ENCODE measurements around the gene GDNF.
"Not testable (repeated sequence)": the region's sequence is repeated elsewhere in the genome, so short reads cannot be mapped to it uniquely, and the experiment has no call there.

GDNF gene

DNA sequence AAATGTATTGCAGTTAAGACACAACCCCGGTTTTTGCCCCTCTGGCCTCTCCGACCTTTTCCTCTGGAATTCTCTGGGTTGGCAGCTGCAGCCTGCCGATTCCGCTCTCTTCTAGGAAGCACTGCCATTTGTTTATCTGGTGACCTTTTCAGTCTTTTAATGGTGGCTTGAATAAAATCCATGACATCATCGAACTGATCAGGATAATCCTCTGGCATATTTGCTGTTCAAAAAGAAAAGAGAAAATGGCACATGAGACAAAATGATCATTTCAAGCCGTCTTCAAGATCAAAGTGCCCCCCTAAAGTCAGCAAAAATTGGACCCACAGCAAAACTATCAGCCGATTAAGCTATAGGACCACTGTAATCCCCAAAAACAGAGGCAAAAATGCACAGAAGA is 23.9 kb downstream of the GDNF start:
- no peak for DNase-seq

DNA sequence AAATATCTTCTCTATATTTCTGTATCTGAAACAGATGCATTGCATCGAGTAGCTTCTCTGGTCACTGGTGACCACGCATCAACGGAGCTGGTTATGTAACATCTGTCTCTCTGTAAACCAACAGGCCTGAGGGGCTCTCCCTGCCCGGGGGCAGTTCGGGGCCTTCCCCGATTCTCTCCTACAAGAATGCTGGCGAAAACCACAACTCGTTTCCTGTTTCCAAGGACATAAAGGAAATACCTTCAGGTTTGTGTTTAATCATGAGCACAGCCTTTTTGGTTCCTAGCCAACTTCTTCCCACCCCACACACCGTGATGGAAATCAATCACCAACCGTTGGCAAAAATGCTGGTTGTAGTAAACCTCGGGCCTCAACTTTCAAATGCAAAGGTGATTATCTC is 25.1 kb downstream of the GDNF start:
- no peak for DNase-seq

DNA sequence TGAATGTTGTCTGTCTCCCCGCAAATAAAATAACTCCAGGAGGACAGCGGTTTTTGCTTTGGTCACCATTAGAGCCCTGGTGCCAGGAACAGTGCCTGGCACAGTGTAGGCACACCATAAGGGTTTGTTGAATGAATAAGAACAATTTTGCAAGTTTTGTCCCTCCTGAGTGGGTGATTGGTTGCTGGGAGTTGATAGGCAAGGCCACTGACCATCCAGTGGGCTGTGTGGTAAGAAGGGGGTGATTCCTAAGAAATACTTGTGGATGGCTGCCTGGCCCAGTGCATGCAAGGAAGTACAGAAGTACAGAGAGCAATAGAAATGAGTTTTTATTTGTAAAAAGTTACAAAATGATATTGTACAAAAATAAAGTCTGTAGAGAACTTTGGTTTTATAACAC is 27.5 kb downstream of the GDNF start:
- no peak for DNase-seq

DNA sequence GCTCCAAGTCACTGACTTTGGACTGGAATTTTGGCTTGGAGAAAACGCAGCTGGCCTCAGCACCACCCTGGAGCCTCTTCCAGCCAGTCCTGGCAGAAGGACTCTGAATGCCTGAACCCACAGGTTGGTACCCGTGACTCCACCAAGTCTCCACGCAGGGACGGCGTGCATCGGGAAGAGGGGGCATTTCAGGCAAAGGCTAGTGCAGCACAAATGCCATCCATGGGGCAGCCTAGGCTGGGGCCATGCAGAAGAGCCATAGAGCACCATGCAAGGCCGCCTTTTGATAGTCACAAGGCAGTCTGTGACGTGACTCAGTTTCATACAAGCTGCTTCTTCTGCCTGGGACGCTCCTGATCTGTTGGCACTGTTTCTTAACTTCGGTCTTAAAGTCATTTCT is 28.0 kb downstream of the GDNF start:
- no peak for DNase-seq

DNA sequence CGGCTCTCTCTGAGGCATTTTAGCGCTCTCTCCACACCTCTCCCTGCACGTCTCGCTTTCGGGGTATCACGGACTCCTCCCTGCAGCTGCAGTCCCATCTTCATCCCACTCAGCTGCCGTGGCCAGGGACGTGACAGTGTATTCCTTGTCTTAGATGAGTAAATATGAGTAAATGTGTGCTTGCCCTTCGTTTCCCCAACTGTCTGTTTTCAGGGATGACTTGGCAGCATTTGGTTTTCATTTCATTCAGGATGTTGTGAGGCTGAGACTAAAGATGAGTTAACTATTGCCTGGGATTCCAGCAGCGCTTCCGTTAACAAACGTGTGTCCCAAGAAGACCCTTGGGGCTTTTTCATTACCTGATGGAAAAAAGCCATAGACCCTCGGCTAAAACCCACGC is 29.5 kb downstream of the GDNF start:
- DNase-seq: no peak

DNA sequence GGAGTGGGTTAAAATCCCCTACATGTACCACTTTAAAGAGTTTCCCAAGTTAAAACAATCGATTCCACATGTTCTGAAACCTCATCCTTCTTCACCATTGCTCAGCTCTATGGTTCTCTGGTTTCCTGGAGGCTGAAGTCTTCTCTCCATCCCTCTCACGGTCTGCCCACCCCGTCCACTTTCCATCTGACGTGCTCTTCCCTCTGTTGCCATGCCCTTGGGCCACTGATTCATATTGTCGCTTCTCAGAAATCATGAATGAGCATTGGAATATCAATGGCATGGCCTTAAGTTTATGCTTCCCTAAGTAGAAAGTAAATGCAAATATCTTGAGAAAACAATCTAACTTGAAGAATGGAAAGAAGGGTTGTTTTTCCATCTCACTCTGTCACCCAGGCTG is 30.9 kb downstream of the GDNF start:
- no peak for DNase-seq

DNA sequence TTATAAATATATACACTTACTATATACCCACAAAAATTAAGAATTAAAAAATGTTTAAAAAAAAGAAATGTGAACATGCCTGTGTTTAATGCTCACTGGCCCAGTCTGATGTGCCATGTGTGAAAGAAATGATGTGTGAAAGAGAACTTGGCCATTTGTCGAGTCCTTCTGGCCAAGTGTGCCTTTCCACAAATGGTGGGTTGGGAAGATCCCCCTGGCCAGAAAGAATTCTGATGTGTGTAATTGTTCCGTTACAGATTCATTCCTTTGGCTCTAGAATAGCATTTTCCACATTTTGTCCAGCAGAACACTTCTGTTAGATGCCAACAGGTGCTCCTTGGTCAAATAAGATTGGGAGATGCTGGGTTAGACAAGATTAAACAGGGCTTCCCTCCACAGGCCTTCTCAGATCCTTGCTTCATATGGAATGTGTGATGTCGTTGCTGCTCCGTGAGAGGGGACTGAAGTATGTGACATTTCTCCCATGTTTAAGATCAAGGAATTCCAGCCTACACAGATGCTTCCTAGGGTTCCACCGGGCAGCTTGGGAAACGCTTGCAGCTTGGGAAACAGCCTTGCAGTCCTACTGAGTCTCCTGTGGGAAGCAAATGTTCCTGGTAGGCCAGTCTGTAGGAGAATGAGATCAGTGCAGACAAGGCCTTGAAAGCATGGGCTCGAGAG is 32.1 kb downstream of the GDNF start:
- no peak for DNase-seq

DNA sequence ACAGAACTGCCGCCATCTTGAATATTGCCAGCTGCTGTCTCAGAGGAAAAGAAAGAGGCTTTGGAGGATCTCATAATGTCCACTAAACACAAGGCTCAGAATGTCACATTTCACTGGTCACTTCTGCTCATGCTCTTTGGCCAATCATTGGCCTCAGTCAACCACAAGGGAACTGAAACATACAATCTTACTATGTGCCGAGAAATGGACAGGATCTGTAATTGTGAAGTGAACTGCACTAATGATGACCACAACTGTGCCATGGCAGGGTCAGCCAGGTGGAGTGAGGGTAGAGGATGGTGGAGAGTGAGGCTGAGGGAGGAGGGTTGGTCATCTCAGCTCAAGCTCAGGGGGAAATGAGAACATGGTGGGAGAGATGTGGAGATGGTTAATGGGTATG is 32.8 kb downstream of the GDNF start:
- no peak for DNase-seq

DNA sequence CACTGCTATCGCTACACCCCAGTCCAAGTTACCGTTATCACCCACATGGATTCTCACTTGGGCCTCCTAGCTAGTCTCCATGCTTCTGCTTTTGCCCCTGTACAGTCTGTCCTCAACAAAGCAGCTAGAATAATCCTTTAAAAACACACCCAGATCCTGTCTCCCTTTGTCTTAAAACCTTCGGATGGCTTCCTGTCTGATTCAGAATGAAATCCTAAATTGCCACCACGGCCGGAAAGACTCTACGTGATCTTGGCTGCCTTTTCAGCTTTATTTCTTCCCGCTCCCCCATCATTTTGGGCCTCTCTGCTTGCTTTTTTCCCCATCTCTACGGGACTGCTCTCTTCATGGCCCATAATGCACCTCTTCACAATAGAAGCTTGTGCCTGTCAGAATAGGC is 33.4 kb downstream of the GDNF start:
- no peak for DNase-seq

DNA sequence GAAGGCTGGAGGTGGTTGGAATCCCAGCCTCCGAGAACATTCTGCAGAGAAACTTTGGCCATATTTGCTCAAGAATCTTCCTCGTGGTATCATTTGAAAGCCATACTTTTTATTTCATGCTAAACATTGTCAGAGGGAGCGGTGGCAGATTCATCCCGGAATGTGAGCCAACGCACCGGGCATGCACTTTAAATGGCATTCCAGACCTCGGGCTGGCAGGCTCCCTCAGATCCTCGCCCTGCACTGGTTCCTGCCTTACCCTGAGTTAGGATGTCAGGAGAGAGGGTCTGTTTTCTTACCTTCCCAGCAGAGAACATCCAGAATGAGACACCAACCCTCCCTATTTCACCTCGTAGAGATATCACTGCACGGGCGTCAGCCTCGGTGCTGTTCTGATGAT is 33.8 kb downstream of the GDNF start:
- DNase-seq: no peak

DNA sequence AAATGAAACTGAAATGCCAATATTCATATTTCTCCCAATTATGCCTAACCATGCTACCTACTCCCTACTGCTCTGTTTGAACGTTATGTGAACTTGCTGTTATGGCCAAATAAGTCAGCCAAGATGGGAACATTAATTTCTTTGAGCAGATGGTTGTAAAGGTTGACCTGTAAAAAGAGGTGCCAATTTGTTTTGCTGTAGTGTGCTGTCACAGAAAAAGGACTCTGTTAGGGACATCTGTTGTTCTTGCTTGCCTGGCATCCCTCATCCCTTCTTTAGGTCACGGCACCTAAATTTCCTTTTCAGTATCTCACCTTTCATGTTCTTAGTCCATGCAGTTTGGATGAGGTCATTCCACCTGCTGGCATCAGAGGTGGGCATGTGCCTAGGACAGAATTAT is 35.4 kb downstream of the GDNF start:
- no peak for DNase-seq

DNA sequence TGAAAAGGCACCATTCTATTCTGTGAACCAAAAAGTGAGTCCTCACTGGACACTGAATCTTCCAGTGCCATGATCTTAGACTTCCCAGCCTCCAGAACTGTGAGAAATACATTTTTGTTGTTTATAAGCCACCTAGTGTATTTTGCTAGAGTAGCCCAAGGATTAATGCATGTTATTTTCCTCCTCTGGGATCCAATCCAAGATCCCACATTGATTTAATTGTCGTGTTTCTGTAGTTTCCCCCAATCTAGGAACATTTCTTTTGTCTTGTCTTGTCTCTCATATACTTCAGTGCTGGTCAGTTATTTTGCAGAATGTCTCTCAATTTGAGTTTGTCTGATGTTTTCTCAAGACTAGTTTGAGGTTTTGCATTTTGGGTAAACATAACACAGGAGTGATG is 36.4 kb downstream of the GDNF start:
- no peak for DNase-seq

DNA sequence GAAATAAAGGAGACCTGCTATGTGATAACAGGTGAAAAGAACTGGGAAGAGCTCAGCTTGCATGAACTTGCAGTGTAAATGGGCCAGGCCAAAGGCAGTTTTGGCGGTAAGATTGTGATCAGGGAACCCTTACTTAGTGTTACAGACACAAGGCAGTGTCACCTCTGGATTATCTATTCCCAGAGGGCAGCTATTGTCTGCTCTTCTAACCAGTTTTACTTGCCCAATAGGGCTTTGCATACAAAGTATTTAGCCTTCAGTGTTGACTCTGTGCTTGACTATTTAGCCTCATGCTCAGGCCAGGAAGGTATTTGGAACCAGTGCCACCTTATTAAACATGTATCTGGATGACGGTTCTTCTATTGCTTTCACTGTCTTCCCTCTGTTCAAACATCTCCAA is 38.3 kb downstream of the GDNF start:
- no peak for DNase-seq

DNA sequence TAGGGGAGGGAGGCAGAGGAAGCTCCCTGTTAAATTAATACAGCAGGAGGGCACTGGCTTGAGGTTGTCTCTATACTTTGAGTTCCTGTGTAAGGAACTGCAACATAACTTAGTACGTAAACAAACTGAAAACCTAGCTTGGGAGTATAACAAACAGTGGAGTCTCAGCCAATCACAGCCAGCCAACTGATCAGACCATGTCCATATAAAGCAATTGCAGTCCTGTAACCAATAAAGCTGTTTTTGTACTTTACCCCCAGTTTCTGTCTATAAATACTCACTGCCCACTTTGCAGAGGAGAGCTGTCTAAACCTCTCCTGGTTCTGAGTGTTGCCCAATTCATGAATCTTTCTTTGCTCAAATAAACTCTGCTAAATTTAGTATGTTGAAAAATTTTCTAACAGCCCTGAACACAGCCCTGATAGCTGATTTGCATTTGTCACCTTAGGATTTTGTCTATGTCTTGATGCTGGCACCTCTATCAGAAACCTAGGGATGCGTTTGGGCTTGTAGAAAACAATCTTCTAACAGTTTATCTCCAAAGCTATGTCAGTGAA is 39.9 kb downstream of the GDNF start:
- DNase-seq: no peak

DNA sequence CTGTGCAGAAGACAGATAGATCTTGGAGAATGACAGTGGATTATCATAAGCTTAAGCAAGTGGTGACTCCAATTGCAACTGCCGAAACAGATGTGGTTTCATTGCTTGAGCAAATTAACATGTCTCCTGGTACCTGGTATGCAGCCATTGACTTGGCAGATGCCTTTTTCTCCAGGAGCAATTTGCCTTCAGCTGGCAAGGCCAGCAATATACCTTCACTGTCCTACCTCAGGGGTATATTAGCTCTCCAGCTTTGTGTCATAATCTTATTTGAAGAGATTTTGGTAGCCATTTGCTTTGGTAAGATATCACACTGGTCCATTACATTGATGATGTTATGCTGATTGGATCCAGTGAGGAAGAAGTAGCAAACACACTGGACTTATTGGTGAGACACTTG is 43.4 kb downstream of the GDNF start:
- DNase-seq: not testable (repeated sequence)

DNA sequence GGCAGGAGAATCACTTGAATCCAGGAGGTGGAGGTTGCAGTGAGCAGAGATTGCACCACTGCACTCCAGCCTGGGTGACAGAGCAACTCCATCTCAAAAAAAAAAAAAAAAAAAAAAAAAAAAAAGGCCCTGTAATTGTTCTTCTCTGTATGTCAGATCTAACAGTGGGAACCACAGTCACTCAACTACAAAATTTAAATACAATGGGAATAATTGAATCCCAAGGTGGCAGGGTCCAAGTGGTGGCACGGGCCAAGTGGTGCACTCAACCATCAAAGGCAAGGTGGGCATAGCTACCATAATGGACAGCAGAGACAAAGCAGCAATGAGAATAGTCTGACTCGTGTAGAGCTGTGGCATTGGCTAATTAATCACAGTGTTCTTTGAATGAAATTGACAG is 44.5 kb downstream of the GDNF start:
- not testable (repeated sequence) for DNase-seq

DNA sequence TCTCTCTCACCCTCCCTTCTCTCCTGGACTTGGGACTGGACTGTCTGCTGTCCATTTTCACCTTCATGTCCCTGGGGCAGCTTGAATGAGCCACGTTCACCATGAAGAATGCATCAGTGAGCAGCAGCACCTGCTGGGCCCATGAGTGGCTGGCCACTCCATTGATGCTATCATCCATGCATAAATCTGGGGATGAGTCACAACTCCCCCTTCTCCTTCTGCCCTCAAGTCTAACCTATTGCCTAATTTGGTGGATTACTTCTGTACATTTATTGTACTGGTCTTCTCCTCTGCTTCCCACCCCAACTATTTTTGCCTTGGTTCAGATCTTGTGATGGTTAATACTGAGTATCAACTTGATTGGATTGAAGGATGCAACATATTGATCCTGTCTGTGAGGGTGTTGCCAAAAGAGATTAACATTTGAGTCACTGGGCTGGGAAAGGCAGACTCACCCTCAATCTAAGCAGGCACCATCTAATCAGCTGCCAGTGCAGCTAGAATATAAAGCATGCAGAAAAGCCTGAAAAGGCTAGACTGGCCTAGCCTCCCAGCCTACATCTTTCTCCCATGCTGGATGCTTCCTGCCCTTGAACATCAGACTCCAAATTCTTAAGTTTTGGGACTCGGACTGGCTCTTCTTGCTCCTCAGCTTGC is 46.7 kb downstream of the GDNF start:
- no peak for DNase-seq

DNA sequence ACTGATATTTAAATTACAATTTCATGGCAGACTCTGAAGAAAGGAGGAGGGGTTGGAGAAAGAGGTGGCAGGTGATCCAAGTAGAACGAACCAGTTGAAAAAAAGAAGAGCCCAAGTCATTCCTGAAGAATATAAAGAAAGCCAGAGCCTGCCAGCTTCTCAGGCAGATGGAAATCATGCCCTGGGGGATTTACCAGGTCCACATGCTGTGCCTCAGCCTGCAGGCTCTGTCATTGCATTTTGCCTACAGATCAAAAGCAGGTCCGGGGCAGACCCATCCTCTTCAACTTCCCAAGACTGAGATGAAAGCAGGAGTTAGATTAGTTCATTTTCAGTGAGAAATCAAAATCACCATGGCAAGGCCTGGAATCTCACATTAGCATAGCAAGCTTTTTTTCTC is 48.5 kb downstream of the GDNF start:
- no peak for DNase-seq

DNA sequence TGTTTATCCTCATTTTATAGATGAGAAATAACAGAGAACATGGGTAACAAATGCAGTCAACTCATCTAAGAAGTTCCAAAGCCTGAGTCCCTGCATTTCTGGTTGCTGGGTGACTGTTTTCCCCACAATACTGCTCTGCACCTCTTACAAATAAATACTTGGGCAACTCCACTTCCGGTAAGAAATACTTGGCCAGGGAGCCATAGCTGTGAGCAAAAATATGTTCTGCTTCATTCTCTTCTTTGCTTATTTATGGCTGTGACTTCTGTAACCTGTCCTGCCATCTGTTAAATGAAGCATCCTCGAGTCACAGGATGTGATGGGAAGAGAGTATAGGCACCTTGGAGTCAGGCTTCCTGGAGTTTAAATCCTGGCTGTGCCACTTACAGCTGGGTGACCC is 49.9 kb downstream of the GDNF start:
- DNase-seq: no peak

DNA sequence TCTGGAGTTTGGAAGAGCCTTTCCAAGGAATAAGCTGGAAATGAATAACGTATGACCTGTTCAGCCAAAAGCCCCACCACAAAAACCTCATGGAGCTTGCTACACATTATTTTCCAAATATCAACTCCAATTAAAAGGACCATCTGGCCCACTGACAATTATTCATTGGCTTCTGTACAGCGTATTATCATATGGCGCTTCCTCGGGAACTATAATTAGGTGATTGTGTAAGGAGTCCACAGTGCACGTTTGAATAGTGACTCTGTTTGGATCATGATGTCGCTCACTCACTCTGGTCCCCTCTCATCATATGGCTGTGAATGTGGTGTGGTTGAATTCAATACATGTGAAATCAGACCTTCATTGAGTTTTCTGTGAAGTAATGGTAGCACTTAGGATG is 52.1 kb downstream of the GDNF start:
- DNase-seq: no peak

DNA sequence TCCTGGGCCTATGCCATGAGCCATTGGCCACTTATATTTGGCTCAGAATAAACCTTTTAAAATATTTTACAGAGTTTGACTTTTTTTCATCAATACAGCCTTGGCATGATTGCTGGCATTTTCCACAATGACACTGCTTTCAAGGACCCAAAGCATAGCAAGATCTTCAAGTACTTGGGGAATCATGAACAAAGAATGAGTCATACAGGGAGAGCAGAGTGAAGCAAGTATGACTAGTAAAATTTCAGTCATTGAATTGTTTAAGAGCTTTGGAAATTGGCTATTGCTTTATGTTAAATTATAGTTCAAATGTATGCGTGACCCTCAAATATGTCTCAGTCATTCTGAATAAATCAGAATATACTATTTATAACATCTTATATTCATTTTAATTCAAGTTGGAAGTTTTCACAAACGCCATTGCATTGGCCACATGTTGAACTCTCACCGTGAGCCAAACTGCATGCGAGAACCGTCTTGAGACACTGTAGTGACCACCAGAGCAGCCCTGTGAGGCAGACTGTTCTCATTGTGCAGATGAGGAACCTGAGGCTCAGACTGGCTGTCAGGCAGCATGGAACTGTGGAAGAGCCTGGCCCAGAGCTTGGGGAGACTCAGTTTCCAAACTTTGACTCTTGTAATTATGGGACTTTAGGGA is 52.9 kb downstream of the GDNF start:
- DNase-seq: no peak

DNA sequence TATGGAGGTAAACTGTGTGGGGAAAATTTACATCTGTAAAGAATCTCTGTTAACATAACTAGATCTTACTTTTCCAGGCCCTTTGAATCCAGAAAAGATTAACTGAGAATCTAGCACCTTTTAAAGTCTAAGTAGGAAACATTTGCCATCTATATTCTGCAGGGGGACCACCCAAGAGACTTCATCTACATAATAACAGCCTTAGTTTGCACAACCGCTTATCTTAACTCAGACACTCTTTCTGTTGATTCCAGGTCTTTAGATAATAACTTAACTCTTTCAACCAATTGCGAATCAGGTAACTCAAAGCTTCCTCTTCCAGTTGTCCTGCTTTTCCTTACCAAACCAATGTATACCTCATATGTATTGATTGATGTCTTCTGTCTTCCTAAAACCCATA is 53.4 kb downstream of the GDNF start:
- no peak for DNase-seq

DNA sequence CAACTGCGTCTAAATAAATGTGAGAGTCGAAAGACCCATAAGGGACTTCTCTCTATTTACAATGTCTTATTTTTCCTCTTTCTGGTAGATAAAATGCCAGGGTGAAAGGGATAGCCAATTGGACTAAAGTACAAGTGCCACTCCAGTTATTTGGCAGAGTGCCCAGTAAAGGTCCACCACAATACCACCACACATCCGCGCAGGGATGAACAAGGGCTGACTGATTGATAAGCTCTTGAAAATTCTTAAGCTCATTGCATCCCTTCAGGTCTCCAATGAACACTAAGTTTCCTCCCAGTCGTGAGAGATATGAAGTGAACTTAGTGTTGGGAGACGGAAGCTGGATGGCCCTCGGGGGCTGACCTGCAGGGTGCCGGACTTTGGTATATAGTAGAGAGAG is 58.4 kb downstream of the GDNF start:
- not testable (repeated sequence) for DNase-seq

DNA sequence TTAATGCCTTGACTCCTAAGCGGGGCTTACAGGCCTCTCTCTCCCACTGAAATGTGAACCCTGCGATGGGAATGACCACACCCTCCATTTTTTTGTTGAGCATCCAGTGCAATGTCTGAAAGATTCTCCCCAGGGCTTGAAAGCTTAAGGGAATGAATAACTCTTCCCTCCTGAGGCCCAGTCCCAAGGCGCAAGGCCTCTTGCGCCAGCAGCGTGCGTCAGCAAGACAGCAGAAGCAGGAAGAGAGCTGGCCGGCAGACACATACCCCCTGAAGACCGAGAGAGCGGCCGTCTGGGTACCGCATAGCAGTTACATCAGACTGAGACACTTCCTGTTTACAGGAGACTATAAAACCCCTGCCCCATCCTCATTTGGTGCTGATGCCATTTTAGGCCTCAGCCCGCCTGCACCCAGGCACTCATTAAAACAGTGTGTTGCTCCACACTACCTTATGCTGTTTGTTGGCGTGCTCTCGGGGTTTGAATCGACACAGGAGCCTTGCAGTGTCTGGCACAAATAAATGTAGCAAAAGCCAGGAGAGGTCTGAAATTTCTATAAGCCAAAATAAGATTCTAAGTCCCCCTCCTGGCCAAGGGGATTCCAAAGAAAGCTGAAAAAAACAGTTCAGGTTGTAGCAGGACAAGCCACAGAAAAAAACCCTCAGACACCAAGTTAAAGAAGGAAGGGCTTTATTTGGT is 62.3 kb downstream of the GDNF start:
- no peak for DNase-seq

Data from NCI-H510A treated with DMSO at 0.1 percent for 48 hours (cell line).